NCI-H187 (cell line): Measurements from ENCODE around the gene MSRB3.
"Not testable (repeated sequence)": the region's sequence is repeated elsewhere in the genome, so short reads cannot be mapped to it uniquely, and the experiment has no call there.

Experiments
- DNase-seq, 2 experiments: peaks; one replicate each; lab custom pipeline; 2025; lab: John Stamatoyannopoulos, UW

MSRB3 gene

DNA sequence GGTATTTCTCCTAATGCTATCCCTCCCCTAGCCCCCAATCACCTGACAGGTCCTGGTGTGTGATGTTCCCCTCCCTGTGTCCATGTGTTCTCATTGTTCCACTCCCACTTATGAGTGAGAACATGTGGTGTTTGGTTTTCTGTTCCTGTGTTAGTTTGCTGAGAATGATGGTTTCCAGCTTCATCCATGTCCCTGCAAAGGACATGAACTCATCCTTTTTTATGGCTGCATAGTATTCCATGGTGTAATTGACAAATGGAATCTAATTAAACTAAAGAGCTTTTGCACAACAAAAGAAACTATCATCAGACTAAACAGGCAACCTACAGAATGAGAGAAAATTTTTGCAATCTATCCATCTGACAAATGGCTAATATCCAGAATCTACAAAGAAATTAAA lies 178.9 kb downstream of the MSRB3 start:
- DNase-seq, result not testable (repeated sequence)

DNA sequence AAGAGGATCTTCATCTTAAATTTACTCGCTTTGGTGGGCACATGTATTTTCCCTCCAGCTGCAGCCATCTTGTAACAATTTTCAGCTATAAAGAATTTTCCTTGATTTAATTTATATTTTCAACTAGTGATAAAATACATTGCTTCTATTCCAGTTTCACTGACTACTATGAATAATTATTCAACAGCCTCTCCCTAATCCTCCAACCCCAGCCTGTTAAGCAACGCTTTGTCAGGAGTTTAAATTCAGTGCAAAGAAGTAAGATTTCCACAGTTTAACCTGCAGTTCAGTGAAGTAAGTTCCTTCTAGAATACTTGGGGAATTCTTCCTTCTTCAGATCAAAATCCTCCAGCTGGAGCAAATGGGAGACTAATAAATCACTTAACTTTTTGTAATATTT lies 180.2 kb downstream of the MSRB3 start:
- DNase-seq, result no peak

DNA sequence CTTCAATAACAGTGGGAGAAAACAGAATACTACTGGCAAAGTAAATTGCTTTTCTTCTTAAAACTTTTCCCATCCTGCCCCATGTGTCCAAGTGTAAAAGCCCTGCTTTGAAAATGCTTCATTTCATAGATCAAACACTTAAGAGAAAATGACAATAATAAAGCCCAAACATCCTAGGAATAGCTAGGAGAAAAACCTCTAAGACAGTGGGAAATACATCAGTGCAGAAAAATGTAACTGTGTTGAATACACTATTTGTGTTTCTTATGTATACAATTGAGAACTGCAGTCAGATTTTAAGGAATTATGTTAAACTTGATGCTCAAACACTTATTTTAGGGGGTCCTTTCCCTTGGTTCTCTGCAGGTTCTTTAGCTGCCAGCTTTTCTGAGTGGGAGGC lies 181.1 kb downstream of the MSRB3 start:
- DNase-seq, result no peak

DNA sequence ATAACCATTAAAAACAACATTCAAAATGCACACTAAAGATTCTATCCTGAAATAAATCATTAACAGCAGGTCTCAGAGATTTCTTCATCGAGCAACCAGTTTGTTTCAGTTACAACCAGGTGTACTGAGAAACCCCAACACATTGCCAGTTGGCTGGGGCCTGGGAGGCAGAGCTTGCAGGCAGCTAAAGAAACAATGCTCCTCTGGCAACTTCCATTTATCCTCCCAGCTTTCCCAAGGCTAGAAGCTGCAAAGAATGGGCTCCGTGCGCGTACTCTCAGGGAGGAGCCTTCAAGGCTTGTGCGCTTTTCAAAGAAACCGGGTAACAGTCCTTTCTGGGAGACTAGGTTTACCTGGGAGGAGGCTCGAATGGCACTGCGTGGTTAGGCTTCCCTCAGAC lies 181.6 kb downstream of the MSRB3 start:
- no peak for DNase-seq

DNA sequence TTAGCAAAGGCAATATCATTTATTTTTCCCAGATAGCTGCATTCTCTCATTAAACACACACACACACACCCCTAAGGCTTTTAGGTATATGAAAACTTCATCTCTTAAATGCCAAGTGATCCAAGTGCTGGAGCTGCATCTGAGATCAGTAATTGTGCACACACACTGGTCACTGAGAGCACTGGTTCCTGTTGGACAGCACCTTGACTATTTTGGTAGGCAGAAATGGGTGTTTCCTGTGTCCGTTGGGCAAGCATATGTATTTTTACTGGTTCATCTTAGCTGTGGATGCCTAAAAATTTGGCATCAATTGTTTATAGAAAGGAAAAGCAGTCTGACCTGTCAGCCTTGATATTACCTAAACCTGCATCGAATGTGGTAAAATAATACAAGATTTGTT lies 182.5 kb downstream of the MSRB3 start:
- no peak for DNase-seq

DNA sequence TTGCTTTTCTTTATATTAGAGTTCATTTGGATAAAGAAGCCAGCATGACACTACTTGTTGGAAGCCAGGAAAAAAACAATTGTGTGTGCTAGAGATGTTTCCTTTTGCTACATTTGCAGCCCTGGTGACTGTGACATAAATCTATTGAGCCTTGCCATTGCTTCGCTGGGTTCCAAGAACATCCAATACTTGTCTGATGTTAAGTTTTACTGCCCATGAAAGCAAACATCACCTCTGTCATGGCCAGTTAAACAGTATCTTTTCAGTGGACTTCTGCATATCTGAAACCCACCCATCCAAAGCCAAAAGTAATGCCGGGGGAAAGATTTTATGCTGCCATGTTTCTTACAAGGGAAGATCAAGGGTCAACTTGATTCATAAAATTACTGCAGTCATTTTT lies 184.0 kb downstream of the MSRB3 start:
- no peak for DNase-seq

DNA sequence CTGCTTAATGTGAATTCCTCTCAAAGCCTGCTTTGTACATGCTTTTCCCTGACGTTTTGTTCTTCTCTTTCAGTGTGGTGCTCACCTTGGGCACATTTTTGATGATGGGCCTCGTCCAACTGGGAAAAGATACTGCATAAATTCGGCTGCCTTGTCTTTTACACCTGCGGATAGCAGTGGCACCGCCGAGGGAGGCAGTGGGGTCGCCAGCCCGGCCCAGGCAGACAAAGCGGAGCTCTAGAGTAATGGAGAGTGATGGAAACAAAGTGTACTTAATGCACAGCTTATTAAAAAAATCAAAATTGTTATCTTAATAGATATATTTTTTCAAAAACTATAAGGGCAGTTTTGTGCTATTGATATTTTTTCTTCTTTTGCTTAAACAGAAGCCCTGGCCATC lies 184.6 kb downstream of the MSRB3 start:
- DNase-seq, result no peak

DNA sequence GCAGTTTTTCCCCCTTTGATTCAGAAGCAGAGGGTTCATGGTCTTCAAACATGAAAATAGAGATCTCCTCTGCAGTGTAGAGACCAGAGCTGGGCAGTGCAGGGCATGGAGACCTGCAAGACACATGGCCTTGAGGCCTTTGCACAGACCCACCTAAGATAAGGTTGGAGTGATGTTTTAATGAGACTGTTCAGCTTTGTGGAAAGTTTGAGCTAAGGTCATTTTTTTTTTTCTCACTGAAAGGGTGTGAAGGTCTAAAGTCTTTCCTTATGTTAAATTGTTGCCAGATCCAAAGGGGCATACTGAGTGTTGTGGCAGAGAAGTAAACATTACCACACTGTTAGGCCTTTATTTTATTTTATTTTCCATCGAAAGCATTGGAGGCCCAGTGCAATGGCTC lies 185.1 kb downstream of the MSRB3 start:
- no peak for DNase-seq

DNA sequence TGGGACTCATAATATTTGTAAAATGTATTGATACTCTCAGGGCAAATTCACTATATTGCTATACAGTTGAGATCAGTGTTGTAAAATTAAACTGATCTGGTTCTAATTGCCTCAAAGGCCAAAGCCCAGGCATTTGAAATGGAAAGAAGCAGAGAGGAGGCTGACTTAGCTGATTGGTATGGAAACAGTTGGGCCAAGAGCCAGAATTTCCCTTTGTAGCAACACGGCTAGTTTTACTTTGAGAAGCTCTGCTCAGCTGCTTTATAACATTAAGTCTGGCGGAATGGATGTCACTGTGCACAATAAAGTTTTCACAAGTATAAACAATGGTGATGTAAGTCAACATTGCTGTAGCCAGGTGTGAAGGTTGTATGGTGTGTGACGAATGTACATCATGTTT lies 186.4 kb downstream of the MSRB3 start:
- DNase-seq, result no peak

DNA sequence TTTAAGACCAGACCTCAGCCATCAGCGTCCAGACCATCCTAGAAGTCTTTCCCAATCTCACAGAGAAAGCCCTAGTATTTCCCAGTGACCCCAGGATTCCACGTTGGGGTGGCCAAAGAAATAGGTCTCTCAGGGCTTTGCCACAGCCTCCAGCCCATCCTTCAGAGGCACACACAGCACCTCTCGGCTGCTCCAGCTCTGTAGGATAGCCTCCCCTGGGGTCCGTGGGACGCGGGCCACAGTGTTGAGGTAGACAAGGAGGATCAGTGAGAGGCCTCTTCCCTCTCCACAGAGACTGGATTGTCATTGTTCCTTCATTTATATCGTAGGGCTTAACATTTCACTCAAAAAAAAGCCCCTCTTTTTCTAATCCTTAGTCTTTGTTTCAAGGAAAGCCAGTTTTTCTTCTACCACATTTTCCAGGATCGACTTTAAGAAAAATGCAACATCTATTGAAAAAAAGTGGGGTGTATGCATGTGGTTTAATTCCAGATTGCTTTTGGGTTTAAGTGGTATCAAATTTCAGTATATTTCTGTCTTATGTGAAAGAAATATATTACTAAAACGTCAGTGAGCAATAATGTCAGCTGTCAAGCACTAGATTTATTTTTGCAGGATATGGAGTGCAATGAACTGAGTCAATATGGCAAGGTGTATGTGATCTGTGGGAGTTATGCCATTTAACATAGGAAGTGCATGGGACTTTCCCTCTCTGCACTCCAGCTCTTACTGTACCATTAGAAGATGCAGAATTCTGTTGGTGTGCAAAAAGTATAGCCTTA lies 187.5 kb downstream of the MSRB3 start:
- no peak for DNase-seq

DNA sequence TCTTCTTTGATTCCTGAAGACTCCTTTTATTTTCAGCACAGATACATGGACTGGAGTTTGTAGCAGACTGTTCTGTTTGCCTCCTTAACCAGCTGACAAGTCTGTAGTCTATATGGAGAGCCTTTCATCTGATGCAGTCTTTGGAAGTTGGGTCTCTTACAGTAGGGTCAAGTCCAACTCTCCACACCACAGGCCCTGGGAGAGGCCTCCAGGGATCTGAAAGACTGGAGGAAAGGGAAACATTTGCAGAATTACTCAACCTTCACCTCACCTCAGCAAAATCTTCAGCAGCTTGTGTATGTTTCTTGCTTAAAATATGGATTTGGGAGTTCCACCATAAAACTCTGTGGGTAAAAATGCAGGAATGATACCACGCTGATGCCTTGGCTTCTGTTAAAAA lies 188.4 kb downstream of the MSRB3 start:
- no peak for DNase-seq

DNA sequence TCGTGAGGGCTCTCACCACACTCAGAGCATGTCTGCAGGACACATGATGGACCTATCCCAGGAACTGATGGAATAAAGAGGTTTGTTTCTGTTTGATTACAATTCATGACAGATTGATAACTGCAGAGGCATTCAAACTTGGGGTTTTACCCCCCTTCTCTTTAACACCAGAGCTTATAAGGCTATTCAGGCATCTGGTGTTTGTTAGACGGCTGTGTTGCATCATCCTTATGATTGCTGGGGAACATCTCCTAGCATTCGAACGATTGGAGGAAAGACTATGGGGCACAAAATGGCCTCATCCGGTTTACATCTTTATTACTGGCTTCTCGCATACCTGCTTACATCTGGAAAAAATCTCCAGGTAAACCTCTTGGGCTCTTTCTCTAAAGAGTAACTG lies 191.8 kb downstream of the MSRB3 start:
- DNase-seq, result no peak

DNA sequence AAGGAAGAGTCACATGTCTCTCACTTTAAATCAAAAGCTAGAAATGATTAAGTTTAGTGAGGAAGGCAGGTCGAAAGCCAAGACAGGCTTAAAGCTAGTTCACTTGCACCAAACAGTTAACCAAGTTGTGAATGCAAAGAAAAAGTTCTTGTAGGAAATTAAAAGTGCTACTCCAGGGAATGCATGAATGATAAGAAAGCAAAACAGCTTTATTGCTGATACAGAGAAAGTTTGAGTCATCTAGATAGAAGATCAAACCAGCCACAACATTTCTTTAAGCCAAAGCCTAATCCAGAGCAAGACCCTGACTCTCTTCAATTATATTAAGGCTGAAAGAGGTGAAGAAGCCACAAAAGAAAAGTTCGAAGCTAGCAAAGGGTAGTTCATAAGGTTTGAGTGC lies 193.6 kb downstream of the MSRB3 start:
- no peak for DNase-seq

DNA sequence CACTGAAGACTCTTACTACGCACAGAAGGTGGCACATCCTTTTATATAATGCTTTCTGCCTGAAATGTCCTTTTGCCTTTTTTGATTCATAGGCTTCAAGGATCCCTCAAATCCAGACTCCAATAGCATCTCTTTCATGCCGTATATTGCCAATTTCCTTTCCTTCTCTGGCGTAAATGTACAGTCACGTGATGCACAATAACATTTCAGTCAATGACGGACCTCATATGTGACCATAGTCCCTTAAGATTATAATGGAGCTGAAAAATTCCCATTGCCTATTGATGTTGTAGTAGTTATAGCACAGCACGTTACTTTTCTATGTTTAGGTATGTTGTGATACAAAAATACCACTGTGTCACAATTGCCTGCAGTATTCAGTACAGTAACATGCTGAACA lies 196.3 kb downstream of the MSRB3 start:
- no peak for DNase-seq

DNA sequence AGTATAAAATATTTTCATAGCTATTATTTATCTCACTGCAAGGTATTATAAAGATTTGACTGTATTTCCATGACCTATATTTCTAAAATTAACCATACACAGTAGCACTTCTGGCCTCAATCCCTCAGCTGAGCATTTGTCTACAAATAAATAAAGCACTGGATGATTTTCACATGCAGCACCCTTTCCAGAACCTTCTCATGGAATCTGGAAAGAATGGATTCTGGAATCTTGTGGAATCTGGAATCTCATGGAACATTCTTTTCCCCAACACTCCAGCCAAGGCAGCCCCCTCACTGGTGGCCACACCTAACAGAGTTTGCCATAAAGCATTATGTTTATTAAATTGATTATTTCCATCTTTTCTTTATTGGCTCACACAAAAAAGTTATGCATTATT lies 199.2 kb downstream of the MSRB3 start:
- DNase-seq, result no peak

DNA sequence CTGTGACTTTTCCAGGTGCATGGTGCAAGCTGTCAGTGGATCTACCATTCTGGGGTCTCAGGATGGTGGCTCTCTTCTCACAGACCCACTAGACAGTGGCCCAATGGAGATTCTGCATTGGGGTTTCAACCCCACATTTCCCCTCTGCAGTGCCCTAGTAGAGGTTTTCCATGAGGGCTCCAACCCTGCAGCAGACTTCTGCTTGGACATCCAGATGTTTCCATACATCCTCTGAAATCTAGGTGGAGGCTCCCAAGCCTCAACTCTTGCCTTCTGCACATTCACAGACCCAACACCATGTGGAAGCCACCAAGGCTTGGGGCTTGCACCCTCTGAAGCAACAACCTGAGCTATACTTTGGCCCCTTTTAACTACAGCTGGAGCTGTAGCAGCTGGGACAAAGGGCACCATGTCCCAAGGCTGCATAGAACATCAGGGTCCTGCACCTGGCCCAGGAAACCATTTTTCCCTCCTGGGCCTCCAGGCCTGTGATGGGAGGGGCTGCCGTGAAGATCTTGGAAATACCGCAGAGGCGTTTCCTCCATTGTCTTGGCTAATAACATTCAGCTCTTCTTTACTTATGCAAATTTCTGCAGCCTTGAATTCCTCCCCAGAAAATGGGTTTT lies 205.5 kb downstream of the MSRB3 start:
- not testable (repeated sequence) for DNase-seq

DNA sequence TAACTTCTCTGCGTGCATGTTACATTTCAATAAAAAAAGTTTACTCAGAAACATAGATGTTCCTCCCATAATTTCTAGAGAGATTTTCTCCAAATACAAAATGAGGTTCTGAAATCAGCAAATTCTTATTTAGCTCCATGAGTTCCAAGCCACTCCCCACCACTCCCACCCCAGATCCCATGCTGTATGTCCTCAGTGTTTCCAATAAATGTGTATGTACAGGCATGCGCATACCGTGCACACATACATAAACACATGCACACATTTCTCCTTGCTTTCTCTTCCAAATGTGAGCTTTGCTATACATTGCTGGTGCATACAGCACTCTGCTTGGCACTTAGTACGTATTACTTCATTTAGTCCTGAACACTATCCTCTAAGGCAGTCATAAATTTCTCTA lies 209.7 kb downstream of the MSRB3 start:
- no peak for DNase-seq

DNA sequence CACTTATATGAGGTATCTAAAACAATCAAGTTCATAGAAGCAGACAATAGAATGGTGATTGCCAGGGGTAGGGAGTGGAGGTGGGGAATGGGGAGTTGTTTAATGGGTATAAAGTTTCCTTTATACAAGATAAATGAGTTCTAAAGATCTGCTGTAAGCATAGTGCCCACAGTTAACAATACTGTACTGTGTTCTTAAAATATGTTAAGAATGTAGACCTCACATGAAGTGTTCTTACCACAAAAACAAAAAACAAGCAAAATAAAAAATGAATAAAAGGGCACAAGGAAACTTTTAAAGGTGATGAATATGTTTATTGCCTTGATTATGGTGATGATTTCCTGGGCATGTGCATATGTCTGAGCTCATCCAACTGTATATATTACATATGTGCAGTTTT lies 211.8 kb downstream of the MSRB3 start:
- DNase-seq, result no peak

DNA sequence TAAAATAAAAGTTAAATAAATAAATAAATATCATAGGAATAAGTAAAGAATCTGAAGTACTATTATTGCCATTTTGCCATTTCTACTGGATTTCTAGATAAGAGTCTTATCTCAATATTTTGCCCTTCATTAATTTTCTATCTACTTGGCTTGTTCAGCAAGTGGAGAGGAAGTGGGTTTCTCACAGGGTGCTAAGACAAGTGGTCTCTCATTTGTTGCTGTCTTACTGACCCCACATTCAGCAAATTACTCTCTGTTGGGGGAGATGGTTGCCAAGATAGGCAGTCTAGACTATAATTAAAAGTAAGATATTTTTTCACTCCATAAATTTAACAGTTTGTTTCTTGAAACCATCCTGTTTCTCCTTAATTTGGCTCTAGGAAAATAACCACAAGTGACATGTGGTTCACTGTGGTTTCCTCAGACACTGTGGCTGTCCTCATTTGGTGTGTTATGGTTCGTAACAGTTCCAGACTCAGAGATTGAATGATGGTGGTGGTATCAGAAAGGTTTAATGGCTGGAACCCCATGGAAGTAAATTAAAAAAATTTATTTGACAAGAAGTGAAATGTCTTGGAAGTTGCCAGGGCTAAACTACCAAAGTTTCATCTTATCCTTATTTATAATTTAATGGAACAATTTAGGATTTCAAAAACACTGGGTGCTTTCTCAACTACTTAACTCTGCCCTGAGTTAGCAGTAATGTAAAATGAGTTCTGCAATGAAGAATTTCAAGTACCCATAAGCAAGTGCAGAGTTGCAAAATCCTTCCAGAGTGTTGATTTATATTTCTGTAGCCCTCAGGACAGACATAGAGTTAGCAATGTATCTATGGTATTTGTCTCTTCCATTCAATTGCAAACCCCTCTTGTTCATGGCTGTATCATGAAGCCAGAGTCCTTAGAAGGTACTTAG lies 214.8 kb downstream of the MSRB3 start:
- no peak for DNase-seq

DNA sequence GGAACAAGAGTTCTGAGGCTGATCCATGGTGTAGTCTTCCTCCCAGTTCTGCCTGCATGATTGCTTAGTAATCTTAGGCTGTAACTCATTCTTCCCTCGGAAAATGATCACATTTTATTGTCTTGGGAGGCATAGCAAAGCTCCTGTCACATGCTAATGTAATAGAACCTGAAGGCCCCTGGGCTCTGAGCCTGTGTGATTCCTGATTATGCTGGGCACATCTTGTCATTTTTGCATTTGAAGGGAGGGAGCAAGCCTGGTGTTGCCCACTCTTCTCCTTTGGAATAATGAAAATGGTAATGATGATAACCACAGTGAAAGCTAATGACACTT lies 215.4 kb downstream of the MSRB3 start:
- DNase-seq, result no peak

DNA sequence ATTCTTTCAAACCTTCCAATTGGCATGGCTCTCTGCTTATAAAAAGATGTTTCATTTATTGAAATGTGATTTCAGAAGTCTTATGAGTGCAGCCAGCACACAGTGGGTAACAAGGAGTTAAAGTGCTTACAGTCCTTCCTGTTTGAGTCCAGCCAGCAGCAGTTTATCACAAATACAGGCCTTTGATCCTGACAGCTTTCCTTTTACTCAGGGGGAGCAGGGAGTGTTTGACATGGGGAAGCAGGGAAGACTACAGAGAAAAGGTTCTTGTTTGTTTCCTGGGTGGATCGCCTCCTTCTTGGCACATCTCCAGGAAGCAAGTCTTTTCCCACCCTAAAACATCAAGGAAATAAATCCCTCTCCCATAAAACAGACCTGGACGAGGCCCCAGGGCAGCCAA lies 216.1 kb downstream of the MSRB3 start:
- DNase-seq, result no peak

DNA sequence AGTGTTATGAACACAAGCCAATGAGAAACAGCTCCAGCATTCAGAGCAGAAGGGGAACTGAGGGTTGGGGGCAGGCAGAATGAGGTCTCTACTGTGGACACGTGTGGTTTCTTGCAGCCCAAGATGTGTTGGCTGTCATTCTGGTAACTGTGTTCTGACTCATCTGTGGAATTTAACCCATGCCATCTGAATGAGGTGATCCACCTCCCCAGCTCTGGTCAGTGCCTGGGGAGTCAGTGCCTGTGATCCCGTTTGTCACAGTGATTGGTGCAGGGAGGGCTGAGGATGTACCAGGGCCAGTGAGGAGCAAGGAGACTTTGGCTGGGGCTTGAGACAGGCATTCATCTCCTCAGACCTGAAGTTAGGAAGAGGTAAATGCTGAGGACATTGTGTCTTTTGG lies 216.8 kb downstream of the MSRB3 start:
- DNase-seq, result no peak

DNA sequence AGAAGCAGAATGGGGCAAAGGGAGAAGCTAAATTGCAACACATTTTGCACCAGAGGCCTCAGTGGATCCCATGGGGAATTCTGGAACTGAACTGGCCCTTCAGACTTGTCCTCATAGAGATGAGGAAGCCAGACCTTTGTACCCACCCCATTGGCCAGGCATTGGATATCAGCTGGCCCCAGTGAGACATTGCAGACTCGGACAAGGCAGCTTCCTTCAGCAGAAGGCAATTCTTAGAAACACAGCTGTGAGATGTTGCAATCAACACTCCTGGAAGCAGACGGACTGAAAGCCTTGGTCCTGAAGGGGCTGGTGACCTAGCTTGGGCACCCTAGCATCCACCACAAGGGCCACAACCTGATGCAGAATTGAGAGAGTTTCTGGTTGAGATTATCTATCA lies 218.1 kb downstream of the MSRB3 start:
- no peak for DNase-seq
